ENCODE results near the gene ACOT8. TPM values are rescaled to one million over a fixed set of nuclear protein-coding genes. Genes with fewer than 3 reads are reported as not detected.

Gene ACOT8
- total and polyA plus RNA-seq, 2 of the 8 experiments (the other 6 are each of a cell fraction or from before 2014, with no cell fraction given), result 37.6 to 88.8 TPM

DNA sequence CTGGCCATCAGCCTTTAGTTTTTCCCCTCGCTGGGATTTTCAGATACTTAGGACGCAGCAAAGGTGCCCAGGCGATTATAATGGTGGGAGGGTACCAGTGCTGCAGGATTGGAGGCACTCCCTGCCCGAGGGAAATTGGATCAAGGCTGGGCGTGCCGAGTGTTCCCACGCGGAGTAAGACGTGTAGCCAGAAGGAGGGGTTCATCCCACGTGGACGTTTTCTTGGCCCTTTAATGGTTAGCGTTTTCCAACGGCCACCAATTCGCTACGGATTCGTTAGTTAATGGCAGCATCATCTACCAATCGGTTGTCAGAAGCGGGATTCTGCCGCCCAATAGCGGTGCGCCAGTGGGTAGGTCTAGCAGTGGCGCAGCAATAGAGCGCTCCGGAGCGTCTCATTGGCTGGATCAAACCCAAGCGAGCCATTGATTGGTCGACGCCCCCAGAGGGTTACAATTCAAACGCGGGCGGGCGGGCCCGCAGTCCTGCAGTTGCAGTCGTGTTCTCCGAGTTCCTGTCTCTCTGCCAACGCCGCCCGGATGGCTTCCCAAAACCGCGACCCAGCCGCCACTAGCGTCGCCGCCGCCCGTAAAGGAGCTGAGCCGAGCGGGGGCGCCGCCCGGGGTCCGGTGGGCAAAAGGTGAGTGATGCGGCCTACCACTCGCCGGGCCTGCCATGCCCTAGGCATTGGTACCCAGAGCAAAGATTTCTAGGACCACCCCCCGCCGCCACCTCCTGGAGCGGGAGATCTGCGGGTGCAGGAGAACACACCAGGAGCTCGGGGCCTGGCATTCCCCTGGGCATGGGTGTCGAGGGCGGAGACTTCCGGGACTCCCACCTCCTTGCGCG lies 44.8 kb downstream of the ACOT8 start, which contains the start of gene UBE2C:
Gene UBE2C, plus strand, starts transcription at position 488 of the 849 bp plus-strand sequence. Its CDS starts 52 bp downstream, at position 540.
- no peak within 1 kb of the TSS for H2BK120ac ChIP-seq (replicated peaks; ENCODE audit: low read depth, low read length)
- peak within 1 kb of the TSS; percentile 91 to 100 (median 98) for H3K4me3 ChIP-seq (ENCODE audit: extremely low read depth in 1 of 4, insufficient read depth in 2 of 4, low read depth in 3 of 4, low read length in 4 of 4)
- peak within 1 kb of the TSS; percentile 81 for H4K8ac ChIP-seq (ENCODE audit: extremely low read depth, insufficient read depth, low read length)
- no peak within 1 kb of the TSS for H2BK20ac ChIP-seq (ENCODE audit: low read length)
- peak within 1 kb of the TSS; percentile 93; the same call in 1 of the 2 replicates for H2AK5ac ChIP-seq (ENCODE audit: low read depth, low read length)
- H3K4ac ChIP-seq (replicated peaks; ENCODE audit: insufficient read length, low read depth, low read length), result peak within 1 kb of the TSS; percentile 94
- peak within 1 kb of the TSS; percentile 72; the same call in 1 of the 2 replicates for H2BK15ac ChIP-seq (ENCODE audit: low read length)
- peaks cover 5 to 7% of the 10 kb centered on the region in 2 experiments for H4K20me1 ChIP-seq (replicated peaks in 1 of 2; ENCODE audit: control insufficient read depth in 1 of 2, insufficient read depth in 2 of 2, low read length in 2 of 2)
- H4K91ac ChIP-seq (replicated peaks; ENCODE audit: insufficient read length, low read length), result no peak within 1 kb of the TSS
- no peak within 1 kb of the TSS for H3K14ac ChIP-seq (ENCODE audit: insufficient read length)
- peaks cover 5% of the 10 kb centered on the region for H3K79me1 ChIP-seq (ENCODE audit: low read depth, low read length)
- FAIRE-seq (peak; percentile 92), DNase-seq (ENCODE audit: low read depth in 1 of 2, low spot score in 2 of 2) (peak; percentile 96 to 99)
- H3K9ac ChIP-seq (replicated peaks in 1 of 4; ENCODE audit: extremely low read depth in 1 of 4, low read depth in 3 of 4, low read length in 3 of 4), result peak within 1 kb of the TSS; percentile 72 to 88 (median 80)
- POLR2A ChIA-PET (ENCODE audit: partially characterized antibody), result interaction anchor here (0.7 to 10.4 kb wide), 22 partner anchors 8 to 265 kb away, joined by 3 to 96 read pairs (median 4); partner anchors contain the start of genes ACOT8, CTSA, EPPIN and NEURL2
- no peaks in the 10 kb centered on the region for H3K27me3 ChIP-seq (replicated peaks in 1 of 4; ENCODE audit: control insufficient read depth in 3 of 4, extremely low read depth in 1 of 4, insufficient read depth in 3 of 4, low read length in 3 of 4)
- no peak within 1 kb of the TSS for H2AFZ ChIP-seq (ENCODE audit: low read length)
- no peaks in the 10 kb centered on the region for H3K9me3 ChIP-seq (ENCODE audit: insufficient read depth in 2 of 2, low read depth in 1 of 2, low read length in 1 of 2)
- peaks cover 0 to 4% (median 2%) of the 10 kb centered on the region in 4 experiments; a peak in 3 of 7 replicates for H3K4me1 ChIP-seq (replicated peaks in 1 of 4; ENCODE audit: control insufficient read depth in 3 of 4, insufficient read depth in 4 of 4, low read length in 3 of 4)
- peak within 1 kb of the TSS; percentile 78 for H3K56ac ChIP-seq (replicated peaks; ENCODE audit: insufficient read length, low read depth, low read length)
- peak within 1 kb of the TSS; percentile 26 for H4K5ac ChIP-seq (ENCODE audit: insufficient read length, low read depth, low read length)
- H3K18ac ChIP-seq (ENCODE audit: extremely low read depth, low read length), result peak within 1 kb of the TSS; percentile 83
- peak within 1 kb of the TSS; percentile 80 to 93 for H3K4me2 ChIP-seq (ENCODE audit: insufficient read depth in 1 of 2, low read depth in 2 of 2, low read length in 2 of 2)
- CTCF ChIA-PET (ENCODE audit: partially characterized antibody), result interaction anchor here (1.1 to 2.3 kb wide), 7 partner anchors 13 to 363 kb away, joined by 3 to 13 read pairs (median 4); no protein-coding TSS in a partner anchor
- peaks cover 7 to 20% of the 10 kb centered on the region in 2 experiments for H3K79me2 ChIP-seq (ENCODE audit: control insufficient read depth in 1 of 2, insufficient read depth in 2 of 2, low read length in 2 of 2)
- 1% methylated on average over 53 of the region's 65 CpGs; no CpG with 5 or more reads in 1 of the 2 experiments for WGBS, 2 experiments (ENCODE audit: extremely low coverage in 1 of 2, insufficient coverage in 1 of 2, insufficient read length in 1 of 2, insufficient replicate concordance in 2 of 2, low coverage in 1 of 2, low lambda C conversion rate in 2 of 2, missing lambda C conversion rate in 1 of 2)
- H3K23ac ChIP-seq (ENCODE audit: insufficient read length), result no peak within 1 kb of the TSS
- H2BK12ac ChIP-seq (ENCODE audit: low read depth, low read length), result 0 out of 2 replicates have a peak within 1 kb of the TSS, but pooled peaks have one; percentile 39
- H3K27ac ChIP-seq (ENCODE audit: low read depth, low read length), result peak within 1 kb of the TSS; percentile 74; the same call in 1 of the 2 replicates
- H3K36me3 ChIP-seq (ENCODE audit: control insufficient read depth in 2 of 4, insufficient read depth in 4 of 4, low read length in 3 of 4), result peaks cover 18 to 55% (median 38%) of the 10 kb centered on the region in 4 experiments
- H3K23me2 ChIP-seq (ENCODE audit: low read depth, low read length), result peaks cover 9% of the 10 kb centered on the region; the same call in 1 of the 2 replicates
- peak within 1 kb of the TSS; percentile 81; the same call in 1 of the 2 replicates for H2BK5ac ChIP-seq (ENCODE audit: low read depth, low read length)
- TF ChIP-seq SUZ12 (IDR thresholded peaks at IDR 0.05; ENCODE audit: low read length) (no peak), SP2 (IDR thresholded peaks at IDR 0.05; ENCODE audit: low read length) (peak; percentile 86), RFX5 (IDR thresholded peaks at IDR 0.05; ENCODE audit: borderline replicate concordance, low read depth, low read length) (no peak), GTF2F1 (IDR thresholded peaks at IDR 0.05; ENCODE audit: borderline replicate concordance, low read depth, low read length) (no peak), JUN (IDR thresholded peaks at IDR 0.05; ENCODE audit: low read depth, low read length) (no peak), EGR1 (IDR thresholded peaks at IDR 0.05; ENCODE audit: borderline replicate concordance, low read depth, low read length) (no peak), TEAD4 (IDR thresholded peaks at IDR 0.05; ENCODE audit: low read depth, low read length) (no peak)
- TF ChIP-seq, protein P1, sequence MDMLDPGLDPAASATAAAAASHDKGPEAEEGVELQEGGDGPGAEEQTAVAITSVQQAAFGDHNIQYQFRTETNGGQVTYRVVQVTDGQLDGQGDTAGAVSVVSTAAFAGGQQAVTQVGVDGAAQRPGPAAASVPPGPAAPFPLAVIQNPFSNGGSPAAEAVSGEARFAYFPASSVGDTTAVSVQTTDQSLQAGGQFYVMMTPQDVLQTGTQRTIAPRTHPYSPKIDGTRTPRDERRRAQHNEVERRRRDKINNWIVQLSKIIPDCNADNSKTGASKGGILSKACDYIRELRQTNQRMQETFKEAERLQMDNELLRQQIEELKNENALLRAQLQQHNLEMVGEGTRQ (IDR thresholded peaks at IDR 0.05; ENCODE audit: low read length), result peak; percentile 77
- TF ChIP-seq, protein P2, sequence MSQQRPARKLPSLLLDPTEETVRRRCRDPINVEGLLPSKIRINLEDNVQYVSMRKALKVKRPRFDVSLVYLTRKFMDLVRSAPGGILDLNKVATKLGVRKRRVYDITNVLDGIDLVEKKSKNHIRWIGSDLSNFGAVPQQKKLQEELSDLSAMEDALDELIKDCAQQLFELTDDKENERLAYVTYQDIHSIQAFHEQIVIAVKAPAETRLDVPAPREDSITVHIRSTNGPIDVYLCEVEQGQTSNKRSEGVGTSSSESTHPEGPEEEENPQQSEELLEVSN (IDR thresholded peaks at IDR 0.05), result peak; percentile 44

Measured in H1 (cell line).